Testis (tissue), 3 donors: ENCODE measurements around the gene PCYT2. TPM values are rescaled to one million over a fixed set of nuclear protein-coding genes. Genes with fewer than 3 reads are reported as not detected.
A peak's percentile ranks its signal among the peaks of the same experiment; 100 is the strongest.

Experiments used
- DNase-seq: peaks from one replicate; pipeline ENCODE4 v3.0.0-alpha.2; 2019
- H3K27ac ChIP-seq, 2 donors: fragments of 200-600 bp; sonication (generic); one replicate each; pipeline ENCODE4 v1.5.1; 2019
- H3K27me3 ChIP-seq: fragments of 200-600 bp; sonication (generic); one replicate; pipeline ENCODE4 v1.5.1; 2019
- H3K36me3 ChIP-seq: fragments of 200-600 bp; sonication (generic); one replicate; pipeline ENCODE4 v1.5.1; 2017; ENCODE audit warnings: low read depth; ENCODE audit errors: missing control alignments
- H3K4me1 ChIP-seq: fragments of 200-600 bp; sonication (generic); one replicate; pipeline ENCODE4 v1.5.1; 2019
- H3K4me3 ChIP-seq, 2 donors: fragments of 200-600 bp; sonication (generic); one replicate each; pipeline ENCODE4 v1.5.1; 2017 to 2019
- H3K9me3 ChIP-seq: fragments of 200-600 bp; sonication (generic); one replicate; pipeline ENCODE4 v1.5.1; 2017
- POLR2A ChIP-seq: fragments of 450-650 bp; IDR thresholded peaks from one replicate; pipeline ENCODE4 v1.6.1; 2017; ENCODE audit warnings: antibody characterized with exemption, mild to moderate bottlenecking, moderate library complexity
- WGBS, 2 donors: methylation state at CpG; one replicate each; pipeline ENCODE4 v1.1.5; 2018; 5-methylcytosine and 5-hydroxymethylcytosine counted together
- intact Hi-C: fragments of 100-400 bp; cut with DNase I; formaldehyde crosslinking; loops from one replicate; pipeline ENCODE4 v1.15.1; 2023; ENCODE audit warnings: low total_unique reads
- polyA plus RNA-seq: library from polyadenylated mRNA; stranded (reverse); fragments of 350-450 nt; fragmentation: Illumina TruSeq; extraction: RNeasy Lipid Tissue Mini Kit (QIAGEN cat#74804); gene quantifications from one replicate; pipeline ENCODE4 v1.2.3, GENCODE V29; 2014; ENCODE audit warnings: low read depth, low replicate concordance; ENCODE audit not compliant: insufficient read depth
- total RNA-seq, 2 donors: library from RNA; depleted of rRNA; stranded (reverse); fragments of >200 nt; gene quantifications; one replicate each; pipeline ENCODE4 v1.2.3, GENCODE V29; 2016
- TF ChIP-seq, protein P1 (sequence below), 3 experiments: fragments of 450-650 bp in 2 of 3; fragments of 200-600 bp in 1 of 3; sonication (generic) in 1 of 3; IDR thresholded peaks; one replicate each; pipeline ENCODE4 v1.5.1; 2016 to 2019; ENCODE audit warnings: antibody characterized with exemption in 3 of 3, mild to moderate bottlenecking in 2 of 3, moderate library complexity in 1 of 3

The PCYT2 gene
- total and polyA plus RNA-seq, 3 donors from 2014 or later, result 171 to 488 (median 438) TPM

DNA sequence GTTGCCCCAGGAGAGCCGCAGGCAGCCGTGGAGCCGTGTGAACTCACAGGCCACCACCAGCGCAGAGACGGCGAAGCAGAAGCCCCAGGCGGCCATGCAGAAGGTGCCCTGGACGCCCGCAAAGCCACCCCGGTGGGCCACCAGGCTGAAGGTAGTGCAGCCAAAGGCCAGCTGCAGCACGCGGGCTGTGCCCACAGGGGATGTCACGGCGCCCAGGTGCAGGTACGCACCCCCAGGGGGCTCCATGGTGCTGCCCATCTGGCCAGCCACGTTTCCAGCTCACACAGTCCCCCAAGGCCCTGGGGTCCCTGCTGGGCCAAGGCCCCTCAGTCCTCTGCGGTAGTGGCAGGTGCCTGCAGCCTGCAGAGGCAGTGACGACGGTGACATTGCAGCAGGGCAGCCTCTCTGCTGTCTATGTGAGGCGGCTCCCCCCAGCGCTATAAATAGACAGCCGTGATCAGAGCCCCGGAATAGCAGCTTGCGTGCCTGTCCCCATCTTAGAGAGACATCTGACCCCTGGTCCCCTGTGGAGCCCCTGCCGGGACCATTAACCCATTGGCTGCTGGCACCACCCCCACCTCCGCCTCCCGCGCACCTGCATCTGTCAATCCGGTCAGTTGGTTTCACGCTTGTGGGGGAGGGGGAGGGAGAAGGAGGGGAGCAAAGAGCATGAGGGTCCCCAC lies 30.4 kb upstream of the PCYT2 start:
- no peak overlapping the region for H3K27ac ChIP-seq
- H3K9me3 ChIP-seq, result no peaks in the 10 kb centered on the region
- H3K27me3 ChIP-seq, result no peaks in the 10 kb centered on the region
- H3K36me3 ChIP-seq, result no peaks in the 10 kb centered on the region
- 51 to 64% methylated on average over 20 to 26 of the region's 30 CpGs for WGBS, 2 donors
- DNase-seq, result no peak
- no peak for TF ChIP-seq POLR2A
- TF ChIP-seq, protein P1, sequence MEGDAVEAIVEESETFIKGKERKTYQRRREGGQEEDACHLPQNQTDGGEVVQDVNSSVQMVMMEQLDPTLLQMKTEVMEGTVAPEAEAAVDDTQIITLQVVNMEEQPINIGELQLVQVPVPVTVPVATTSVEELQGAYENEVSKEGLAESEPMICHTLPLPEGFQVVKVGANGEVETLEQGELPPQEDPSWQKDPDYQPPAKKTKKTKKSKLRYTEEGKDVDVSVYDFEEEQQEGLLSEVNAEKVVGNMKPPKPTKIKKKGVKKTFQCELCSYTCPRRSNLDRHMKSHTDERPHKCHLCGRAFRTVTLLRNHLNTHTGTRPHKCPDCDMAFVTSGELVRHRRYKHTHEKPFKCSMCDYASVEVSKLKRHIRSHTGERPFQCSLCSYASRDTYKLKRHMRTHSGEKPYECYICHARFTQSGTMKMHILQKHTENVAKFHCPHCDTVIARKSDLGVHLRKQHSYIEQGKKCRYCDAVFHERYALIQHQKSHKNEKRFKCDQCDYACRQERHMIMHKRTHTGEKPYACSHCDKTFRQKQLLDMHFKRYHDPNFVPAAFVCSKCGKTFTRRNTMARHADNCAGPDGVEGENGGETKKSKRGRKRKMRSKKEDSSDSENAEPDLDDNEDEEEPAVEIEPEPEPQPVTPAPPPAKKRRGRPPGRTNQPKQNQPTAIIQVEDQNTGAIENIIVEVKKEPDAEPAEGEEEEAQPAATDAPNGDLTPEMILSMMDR (IDR thresholded peaks at IDR 0.05), result no peak
- intact Hi-C loops, result no loop called here
- no peak overlapping the region for H3K4me3 ChIP-seq
- H3K4me1 ChIP-seq, result peaks cover 3% of the 10 kb centered on the region

DNA sequence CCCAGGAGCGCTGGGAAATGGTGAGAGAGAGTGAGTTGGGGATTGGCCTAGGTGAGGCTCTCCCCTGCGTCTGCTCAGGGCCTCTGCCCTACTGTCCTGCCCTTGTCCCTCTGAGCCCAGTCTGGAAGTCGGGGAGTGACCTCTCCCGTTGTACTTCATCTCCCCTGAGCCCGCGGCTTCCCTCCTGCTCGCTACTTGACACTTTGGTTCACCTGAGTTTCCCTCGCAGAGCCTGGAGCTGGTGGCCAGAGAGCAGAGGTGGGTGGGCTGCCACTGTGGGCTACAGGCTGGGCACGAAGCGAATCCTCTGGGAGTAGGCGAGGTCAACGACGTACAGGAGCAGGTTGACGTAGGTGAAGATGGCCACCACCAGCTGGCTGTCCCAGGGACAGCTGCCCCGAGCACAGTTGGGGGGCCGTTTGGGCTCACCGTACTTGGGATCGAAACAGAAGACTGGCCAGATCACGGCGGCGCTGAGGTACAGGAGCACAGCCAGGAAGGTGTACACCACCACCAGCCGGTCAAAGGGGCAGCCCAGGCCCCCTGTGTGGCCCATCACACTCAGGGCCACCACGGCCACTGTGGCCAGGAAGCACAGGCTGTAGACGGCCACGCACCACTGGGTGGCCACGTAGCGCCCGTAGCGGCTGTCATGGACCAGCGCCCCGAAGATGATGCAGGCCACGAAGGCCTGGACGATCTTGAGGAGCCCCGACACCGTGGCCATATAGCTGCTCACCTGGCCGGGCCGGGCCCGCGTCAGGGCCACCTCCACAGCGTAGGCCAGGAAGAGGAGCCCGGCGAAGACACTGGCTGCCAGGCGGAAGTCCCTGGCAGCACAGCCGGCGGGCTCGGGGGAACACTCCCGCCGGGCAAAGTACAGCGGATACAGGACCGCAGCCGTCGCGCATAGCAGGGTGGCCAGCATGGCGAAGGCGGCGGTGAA lies 29.6 kb upstream of the PCYT2 start:
- intact Hi-C loops, result no loop called here
- no peaks in the 10 kb centered on the region for H3K36me3 ChIP-seq
- no peak for DNase-seq
- 93 to 94% methylated on average over 37 to 54 of the region's 56 CpGs for WGBS, 2 donors
- TF ChIP-seq POLR2A, result no peak
- TF ChIP-seq, protein P1 (IDR thresholded peaks at IDR 0.05), result no peak
- H3K27me3 ChIP-seq, result no peaks in the 10 kb centered on the region
- no peaks in the 10 kb centered on the region for H3K9me3 ChIP-seq
- H3K4me1 ChIP-seq, result peaks cover 6% of the 10 kb centered on the region
- no peak overlapping the region for H3K4me3 ChIP-seq
- no peak overlapping the region for H3K27ac ChIP-seq

- Histone ChIP-seq H3K4me1 (peaks cover 6% of the 10 kb centered on the region), H3K4me3 (no peak overlapping the region), H3K36me3 (no peaks in the 10 kb centered on the region), H3K9me3 (no peaks in the 10 kb centered on the region), H3K27ac (no peak overlapping the region), H3K27me3 (no peaks in the 10 kb centered on the region)
- WGBS, 2 donors, result 52 to 82% methylated on average over 5 to 21 of the region's 21 CpGs
- TF ChIP-seq, protein P1 (IDR thresholded peaks at IDR 0.05), result no peak
- TF ChIP-seq POLR2A, result no peak
- intact Hi-C loops, result no loop called here
- peak; percentile 41 for DNase-seq
Measured at GRCh38 chr17:81939881-81940385, 28.7 kb upstream of the PCYT2 start.

GRCh38 chr17:81939218-81939617 lies 28.0 kb upstream of the PCYT2 start:
- Histone ChIP-seq H3K4me1 (peaks cover 6% of the 10 kb centered on the region), H3K36me3 (no peaks in the 10 kb centered on the region), H3K27me3 (no peaks in the 10 kb centered on the region), H3K4me3 (no peak overlapping the region), H3K27ac (no peak overlapping the region), H3K9me3 (no peaks in the 10 kb centered on the region)
- WGBS, 2 donors, result 76 to 86% methylated on average over 6 to 15 of the region's 15 CpGs
- intact Hi-C loops, result no loop called here
- no peak for DNase-seq
- no peak for TF ChIP-seq POLR2A
- TF ChIP-seq, protein P1 (IDR thresholded peaks at IDR 0.05), result no peak
